GM18499 (cell line): ENCODE data around the gene ARID5B.
"Not testable (repeated sequence)": the region's sequence is repeated elsewhere in the genome, so short reads cannot be mapped to it uniquely, and the experiment has no call there.

ENCODE experiments used
- ATAC-seq: cut with Tn5 transposase; IDR thresholded peaks from one replicate; pipeline ENCODE4 v1.9.1; 2021; ENCODE audit warnings: moderate number of reproducible peaks; ENCODE audit not compliant: insufficient read depth, unreplicated experiment

Gene ARID5B

GRCh38 chr10:61960396-61961120, 59.1 kb downstream of the ARID5B start:
- ATAC-seq, result no peak

- ATAC-seq, result peak; percentile 61
These were observed 59.8 kb downstream of the ARID5B start for GRCh38 chr10:61961278-61961677.

GRCh38 chr10:61962971-61963370, 61.5 kb downstream of the ARID5B start:
- no peak for ATAC-seq

GRCh38 chr10:61963669-61964058, 62.2 kb downstream of the ARID5B start:
- ATAC-seq, result no peak

- ATAC-seq, result no peak
These were observed 62.7 kb downstream of the ARID5B start for GRCh38 chr10:61964059-61964709.

GRCh38 chr10:61964949-61965702, 63.6 kb downstream of the ARID5B start:
- no peak for ATAC-seq

- no peak for ATAC-seq
These were observed 64.3 kb downstream of the ARID5B start for GRCh38 chr10:61965703-61966395.

GRCh38 chr10:61967298-61967697, 65.8 kb downstream of the ARID5B start:
- ATAC-seq, result no peak

GRCh38 chr10:61970182-61971002, 68.9 kb downstream of the ARID5B start:
- no peak for ATAC-seq

GRCh38 chr10:61971003-61971325, 69.5 kb downstream of the ARID5B start:
- no peak for ATAC-seq

- ATAC-seq, result no peak
These were observed 71.7 kb downstream of the ARID5B start for GRCh38 chr10:61973169-61973568.

- no peak for ATAC-seq
These were observed 72.4 kb downstream of the ARID5B start for GRCh38 chr10:61973906-61974305.

- no peak for ATAC-seq
These were observed 73.3 kb downstream of the ARID5B start for GRCh38 chr10:61974601-61975390.

- ATAC-seq, result peak; percentile 93
These were observed 74.0 kb downstream of the ARID5B start for GRCh38 chr10:61975391-61975932.

GRCh38 chr10:61976951-61977721, 75.6 kb downstream of the ARID5B start:
- not testable (repeated sequence) for ATAC-seq

GRCh38 chr10:61978965-61979364, 77.5 kb downstream of the ARID5B start:
- ATAC-seq, result no peak

- ATAC-seq, result no peak
These were observed 80.0 kb downstream of the ARID5B start for GRCh38 chr10:61981460-61981859.

GRCh38 chr10:61983255-61983654, 81.8 kb downstream of the ARID5B start:
- ATAC-seq, result no peak
